Astrocyte of the cerebellum (primary cell): ENCODE measurements around the gene CDC42BPB.

Experiments
- DNase-seq: peaks from one replicate; pipeline ENCODE4 v3.0.0-alpha.2; 2011; ENCODE audit warnings: low read depth
- H3K4me3 ChIP-seq: 2 replicates; pipeline ENCODE4 v1.5.1; 2011; ENCODE audit warnings: mild to moderate bottlenecking, low read depth, low read length, moderate library complexity
- CTCF ChIP-seq: IDR thresholded peaks from 2 replicates; pipeline ENCODE4 v1.5.1; 2012; ENCODE audit warnings: low read length, low read depth, moderate library complexity, mild to moderate bottlenecking; ENCODE audit errors: missing control alignments
- in situ Hi-C: cut with HindIII; loops from 2 replicates; pipeline ENCODE4 v1.10.0; 2017; ENCODE audit warnings: low sequenced_read_pairs

CDC42BPB gene

GRCh38 chr14:102938191-102938590 lies 119.2 kb downstream of the CDC42BPB start:
- TF ChIP-seq CTCF: no peak
- no peak overlapping the region for H3K4me3 ChIP-seq
- in situ Hi-C loops: no loop called here
- no peak for DNase-seq

GRCh38 chr14:102937331-102938175 lies 119.8 kb downstream of the CDC42BPB start:
- in situ Hi-C loops: no loop called here
- no peak overlapping the region for H3K4me3 ChIP-seq
- no peak for TF ChIP-seq CTCF

GRCh38 chr14:102935756-102936155 lies 121.6 kb downstream of the CDC42BPB start:
- no peak for TF ChIP-seq CTCF

More at GRCh38 chr14:102937331-102938175, 119.8 kb downstream of the CDC42BPB start:
- no peak for DNase-seq

GRCh38 chr14:102933618-102934231 lies 123.6 kb downstream of the CDC42BPB start:
- DNase-seq: no peak
- H3K4me3 ChIP-seq: no peak overlapping the region
- in situ Hi-C loops: no loop called here
- no peak for TF ChIP-seq CTCF

More at GRCh38 chr14:102935756-102936155, 121.6 kb downstream of the CDC42BPB start:
- H3K4me3 ChIP-seq: no peak overlapping the region
- in situ Hi-C loops: no loop called here
- DNase-seq: no peak

GRCh38 chr14:102932484-102933248 lies 124.7 kb downstream of the CDC42BPB start:
- TF ChIP-seq CTCF: no peak
- no peak for DNase-seq
- in situ Hi-C loops: no loop called here

GRCh38 chr14:102931580-102932285 lies 125.6 kb downstream of the CDC42BPB start:
- in situ Hi-C loops: no loop called here
- no peak for DNase-seq
- H3K4me3 ChIP-seq: no peak overlapping the region
- no peak for TF ChIP-seq CTCF

More at GRCh38 chr14:102932484-102933248, 124.7 kb downstream of the CDC42BPB start:
- H3K4me3 ChIP-seq: no peak overlapping the region
